Breast epithelium (tissue), 4 donors: ENCODE data around the gene CALR3. TPM values are rescaled to one million over a fixed set of nuclear protein-coding genes. Genes with fewer than 3 reads are reported as not detected.
"Not testable (repeated sequence)": the region's sequence is repeated elsewhere in the genome, so short reads cannot be mapped to it uniquely, and the experiment has no call there.

Experiments
- DNase-seq, 2 donors: peaks; one replicate each; pipeline ENCODE4 v3.0.0-alpha.2; 2019; ENCODE audit warnings: low spot score in 2 of 2
- H3K27ac ChIP-seq, 2 donors: fragments of 200-600 bp; sonication (generic) in 1 of 2; one replicate each; pipeline ENCODE4 v1.5.1; 2016 to 2019; ENCODE audit warnings: mild to moderate bottlenecking in 1 of 2
- H3K27me3 ChIP-seq, 2 donors: fragments of 200-600 bp; sonication (generic) in 1 of 2; one replicate each; pipeline versions ENCODE4 v1.5.1 to v1.6.0; 2017 to 2019; ENCODE audit warnings: control low read depth in 1 of 2, mild to moderate bottlenecking in 1 of 2
- H3K36me3 ChIP-seq: fragments of 200-600 bp; one replicate; pipeline ENCODE4 v1.5.1; 2019
- H3K4me1 ChIP-seq, 2 donors: fragments of 200-600 bp; sonication (generic); one replicate each; pipeline ENCODE4 v1.5.1; 2016 to 2019; ENCODE audit warnings: control low read depth in 1 of 2
- H3K4me3 ChIP-seq, 3 donors: fragments of 200-600 bp; sonication (generic); 1 replicate in 2 of 3; 2 replicates in 1 of 3; pipeline ENCODE4 v1.5.1; 2016 to 2019; ENCODE audit warnings: mild to moderate bottlenecking in 3 of 3, moderate library complexity in 2 of 3
- H3K9me3 ChIP-seq, 2 donors: fragments of 200-600 bp; sonication (generic) in 1 of 2; one replicate each; pipeline ENCODE4 v1.5.1; 2016 to 2019; ENCODE audit warnings: control low read depth in 1 of 2
- CTCF ChIP-seq, 3 donors: fragments of 450-650 bp; IDR thresholded peaks; one replicate each; pipeline ENCODE4 v1.5.1; 2016 to 2017; ENCODE audit warnings: antibody characterized with exemption in 3 of 3, mild to moderate bottlenecking in 3 of 3, moderate library complexity in 3 of 3
- POLR2A ChIP-seq: fragments of 450-650 bp; IDR thresholded peaks from one replicate; pipeline ENCODE4 v1.6.1; 2016; ENCODE audit warnings: antibody characterized with exemption, mild to moderate bottlenecking, moderate library complexity
- POLR2AphosphoS5 ChIP-seq, 3 donors: sonication (generic); formaldehyde crosslinking; IDR thresholded peaks; one replicate each; pipeline ENCODE4 v1.6.1; 2017; ENCODE audit warnings: antibody characterized with exemption in 3 of 3
- intact Hi-C: fragments of 100-400 bp; cut with DNase I; formaldehyde crosslinking; loops from one replicate; pipeline ENCODE4 v1.15.1; 2023; ENCODE audit warnings: low total_unique reads
- total RNA-seq, 3 donors: library from RNA; depleted of rRNA; stranded (reverse); fragments of >200 nt; gene quantifications; one replicate each; pipeline ENCODE4 v1.1.0, GENCODE V29; 2016

Gene CALR3
- total RNA-seq, 3 donors from 2014 or later = not detected

DNA sequence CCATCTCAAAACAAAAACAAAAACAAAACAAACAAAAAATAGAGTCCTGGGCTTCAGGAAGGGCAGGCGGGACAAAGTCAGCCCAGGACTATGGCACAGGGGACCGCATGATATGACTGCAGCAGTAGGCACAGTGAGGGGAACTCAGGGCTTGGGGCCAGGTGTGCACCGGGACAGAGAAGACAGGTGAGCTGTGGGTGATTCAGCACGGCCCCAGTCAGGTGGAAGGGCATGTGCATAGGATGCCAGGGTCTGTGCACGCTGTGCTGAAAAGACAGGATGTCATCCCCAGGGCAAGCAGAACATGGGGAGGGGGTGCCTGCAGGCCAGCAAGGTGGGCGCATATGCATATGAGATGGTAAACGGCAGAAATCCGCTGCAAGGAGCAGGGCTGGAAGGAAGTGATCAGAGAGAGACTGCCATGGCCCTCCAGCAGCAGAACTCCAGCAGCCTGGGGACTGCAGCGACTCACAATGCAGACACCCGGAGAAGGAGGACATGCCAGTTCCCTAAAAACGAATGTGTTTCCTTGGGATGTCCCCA is 39.2 kb downstream of the CALR3 start:
- DNase-seq = no peak
- Histone ChIP-seq H3K27ac (peak overlapping the region in 1 of 2 donors; percentile 67), H3K9me3 (no peaks in the 10 kb centered on the region), H3K27me3 (no peaks in the 10 kb centered on the region), H3K36me3 (no peaks in the 10 kb centered on the region), H3K4me1 (peaks cover 8 to 9% of the 10 kb centered on the region in 2 donors), H3K4me3 (peak overlapping the region in 1 of 3 donors; percentile 53)
- intact Hi-C loops = no loop called here
- no peak for TF ChIP-seq POLR2A

DNA sequence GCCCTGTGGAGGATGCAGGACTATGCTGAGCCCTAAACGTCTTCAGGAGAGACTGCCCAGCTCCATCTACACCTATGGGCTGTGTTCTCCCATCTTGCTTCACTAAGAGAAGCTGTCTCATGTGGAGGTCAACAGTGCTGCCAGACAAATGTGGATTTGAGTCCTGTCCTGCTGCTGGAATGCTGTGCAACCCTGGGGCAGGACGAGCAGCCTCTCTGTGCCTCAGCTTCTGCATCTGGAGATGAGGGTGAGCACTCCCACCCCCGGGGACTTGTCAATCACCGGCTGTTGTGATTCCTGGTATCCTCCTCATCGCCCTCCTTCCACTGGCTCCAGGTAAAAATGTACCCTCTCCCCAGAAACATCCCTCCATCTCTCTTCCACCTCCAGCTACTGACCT is 40.5 kb downstream of the CALR3 start:
- H3K9me3 ChIP-seq = no peaks in the 10 kb centered on the region
- H3K27ac ChIP-seq = no peak overlapping the region
- no peak for DNase-seq
- intact Hi-C loops = no loop called here
- peaks cover 8 to 9% of the 10 kb centered on the region in 2 donors for H3K4me1 ChIP-seq
- no peaks in the 10 kb centered on the region for H3K27me3 ChIP-seq
- no peak overlapping the region for H3K4me3 ChIP-seq
- TF ChIP-seq CTCF (IDR thresholded peaks at IDR 0.05) (no peak), POLR2A (no peak), POLR2AphosphoS5 (IDR thresholded peaks at IDR 0.05) (no peak)
- no peaks in the 10 kb centered on the region for H3K36me3 ChIP-seq

DNA sequence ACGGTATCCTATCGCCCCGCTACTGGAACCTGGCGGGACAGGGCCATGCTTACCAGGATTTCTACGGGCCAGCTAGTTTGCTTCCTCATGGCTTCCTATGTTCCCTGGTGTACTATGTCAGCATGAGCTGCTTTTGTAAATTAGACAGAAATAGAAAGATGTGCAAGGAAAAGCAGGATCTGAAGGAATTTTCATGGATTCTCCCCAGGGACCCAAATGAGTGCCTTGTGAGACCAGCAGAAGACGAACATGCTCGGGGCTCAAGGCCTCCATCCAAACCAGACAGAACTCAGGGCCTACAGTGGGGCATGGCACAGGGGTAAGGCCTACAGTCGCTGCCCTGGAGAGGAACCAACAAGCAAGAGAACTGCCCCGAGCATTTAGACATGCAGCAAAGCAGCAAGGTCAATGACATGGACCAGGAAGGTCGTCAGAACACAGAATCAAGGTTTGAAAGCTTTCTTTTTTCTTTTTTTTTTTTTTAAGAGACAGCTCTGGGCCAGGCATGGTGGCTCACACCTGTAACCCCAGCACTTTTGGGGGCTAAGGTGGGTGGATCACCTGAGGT is 41.5 kb downstream of the CALR3 start:
- H3K36me3 ChIP-seq = no peaks in the 10 kb centered on the region
- TF ChIP-seq POLR2A (no peak), CTCF (IDR thresholded peaks at IDR 0.05) (no peak), POLR2AphosphoS5 (IDR thresholded peaks at IDR 0.05) (no peak)
- DNase-seq = no peak
- H3K27ac ChIP-seq = peak overlapping the region in 1 of 2 donors; percentile 40
- peaks cover 8 to 9% of the 10 kb centered on the region in 2 donors for H3K4me1 ChIP-seq
- no peak overlapping the region for H3K4me3 ChIP-seq
- H3K9me3 ChIP-seq = no peaks in the 10 kb centered on the region
- no peaks in the 10 kb centered on the region for H3K27me3 ChIP-seq
- intact Hi-C loops = no loop called here

GRCh38 chr19:16452325-16452724 is 43.6 kb downstream of the CALR3 start:
- Histone ChIP-seq H3K36me3 (no peaks in the 10 kb centered on the region), H3K9me3 (no peaks in the 10 kb centered on the region), H3K27ac (no peak overlapping the region), H3K4me3 (no peak overlapping the region), H3K4me1 (peaks cover 8% of the 10 kb centered on the region in 2 donors), H3K27me3 (no peaks in the 10 kb centered on the region)
- intact Hi-C loops = no loop called here
- DNase-seq = no peak
- no peak for TF ChIP-seq POLR2A
- TF ChIP-seq CTCF (IDR thresholded peaks at IDR 0.05) = no peak
- TF ChIP-seq POLR2AphosphoS5 (IDR thresholded peaks at IDR 0.05) = no peak

- no peak overlapping the region for H3K4me3 ChIP-seq
- no peaks in the 10 kb centered on the region for H3K36me3 ChIP-seq
- H3K27me3 ChIP-seq = no peaks in the 10 kb centered on the region
- no peak overlapping the region for H3K27ac ChIP-seq
- DNase-seq = no peak
- TF ChIP-seq POLR2AphosphoS5 (IDR thresholded peaks at IDR 0.05) (no peak), POLR2A (no peak), CTCF (IDR thresholded peaks at IDR 0.05) (no peak)
- intact Hi-C loops = no loop called here
- H3K9me3 ChIP-seq = no peaks in the 10 kb centered on the region
- H3K4me1 ChIP-seq = peaks cover 0 to 6% of the 10 kb centered on the region in 2 donors
These were observed 46.5 kb downstream of the CALR3 start for GRCh38 chr19:16449330-16449961.

- H3K36me3 ChIP-seq, H3K4me3 ChIP-seq, intact Hi-C loops, DNase-seq, H3K9me3 ChIP-seq, H3K27me3 ChIP-seq, H3K4me1 ChIP-seq, H3K27ac ChIP-seq: not testable (repeated sequence)
These were observed 47.1 kb downstream of the CALR3 start for GRCh38 chr19:16448872-16449271.
